Mesendoderm (in vitro differentiated cells): ENCODE measurements around the gene MPST.
"Not testable (repeated sequence)": the region's sequence is repeated elsewhere in the genome, so short reads cannot be mapped to it uniquely, and the experiment has no call there.

Experiments
- DNase-seq: peaks from one replicate; pipeline ENCODE4 v3.0.0; 2013
- H2AK5ac ChIP-seq: 2 replicates; pipeline ENCODE4 v1.6.1; 2013; ENCODE audit warnings: low read length, inconsistent platforms
- H2BK120ac ChIP-seq: 2 replicates; pipeline ENCODE4 v1.6.1; 2013; ENCODE audit warnings: low read depth, mild to moderate bottlenecking, low read length, moderate library complexity, mixed read lengths
- H2BK15ac ChIP-seq: replicated peaks from 2 replicates; pipeline ENCODE4 v1.6.1; 2013; ENCODE audit warnings: low read depth, mild to moderate bottlenecking, moderate library complexity
- H2BK5ac ChIP-seq: 2 replicates; pipeline ENCODE4 v1.6.1; 2013; ENCODE audit warnings: low read length, inconsistent platforms
- H3K18ac ChIP-seq: 2 replicates; pipeline ENCODE4 v1.6.1; 2013; ENCODE audit warnings: mild to moderate bottlenecking, low read length, mixed read lengths
- H3K23ac ChIP-seq: one replicate; pipeline ENCODE4 v1.6.1; 2013; ENCODE audit warnings: low read length
- H3K27ac ChIP-seq: 2 replicates; pipeline ENCODE4 v1.5.1; 2013; ENCODE audit warnings: low read depth, mild to moderate bottlenecking, inconsistent platforms, low read length, moderate library complexity
- H3K27me3 ChIP-seq: 2 replicates; pipeline ENCODE4 v1.6.1; 2013; ENCODE audit warnings: low read length, control low read depth, mild to moderate bottlenecking, inconsistent platforms; ENCODE audit not compliant: insufficient read depth, poor library complexity
- H3K36me3 ChIP-seq: 2 replicates; pipeline ENCODE4 v1.6.1; 2013; ENCODE audit warnings: low read length, inconsistent platforms; ENCODE audit not compliant: control insufficient read depth, insufficient read depth
- H3K4ac ChIP-seq: one replicate; pipeline ENCODE4 v1.6.1; 2013; ENCODE audit warnings: low read depth, mild to moderate bottlenecking, low read length, moderate library complexity
- H3K4me1 ChIP-seq: 2 replicates; pipeline ENCODE4 v1.6.1; 2013; ENCODE audit warnings: low read depth, low read length, inconsistent platforms; ENCODE audit not compliant: control insufficient read depth
- H3K4me2 ChIP-seq: 2 replicates; pipeline ENCODE4 v1.6.1; 2013; ENCODE audit warnings: low read length
- H3K4me3 ChIP-seq: 2 replicates; pipeline ENCODE4 v1.5.1; 2013; ENCODE audit warnings: mild to moderate bottlenecking, low read length
- H3K56ac ChIP-seq: one replicate; pipeline ENCODE4 v1.6.1; 2013; ENCODE audit warnings: low read length
- H3K79me1 ChIP-seq: 2 replicates; pipeline ENCODE4 v1.6.1; 2013; ENCODE audit warnings: low read length, inconsistent platforms
- H3K79me2 ChIP-seq: 2 replicates; pipeline ENCODE4 v1.6.1; 2013; ENCODE audit warnings: mild to moderate bottlenecking, low read length; ENCODE audit not compliant: control insufficient read depth, insufficient read depth
- H3K9ac ChIP-seq: 2 replicates; pipeline ENCODE4 v1.6.1; 2013; ENCODE audit warnings: low read length, inconsistent platforms
- H4K5ac ChIP-seq: one replicate; pipeline ENCODE4 v1.6.1; 2013; ENCODE audit warnings: low read length
- H4K8ac ChIP-seq: one replicate; pipeline ENCODE4 v1.6.1; 2013; ENCODE audit warnings: low read depth, mild to moderate bottlenecking, control low read depth, low read length, moderate library complexity
- WGBS: extraction: QIAGEN DNeasy Blood & Tissue Kit; methylation state at CpG from one replicate; pipeline ENCODE4 v1.1.7; 2013; ENCODE audit warnings: low lambda C conversion rate, missing lambda C conversion rate; ENCODE audit not compliant: insufficient coverage; ENCODE audit errors: extremely low coverage; 5-methylcytosine and 5-hydroxymethylcytosine counted together

The MPST gene

DNA sequence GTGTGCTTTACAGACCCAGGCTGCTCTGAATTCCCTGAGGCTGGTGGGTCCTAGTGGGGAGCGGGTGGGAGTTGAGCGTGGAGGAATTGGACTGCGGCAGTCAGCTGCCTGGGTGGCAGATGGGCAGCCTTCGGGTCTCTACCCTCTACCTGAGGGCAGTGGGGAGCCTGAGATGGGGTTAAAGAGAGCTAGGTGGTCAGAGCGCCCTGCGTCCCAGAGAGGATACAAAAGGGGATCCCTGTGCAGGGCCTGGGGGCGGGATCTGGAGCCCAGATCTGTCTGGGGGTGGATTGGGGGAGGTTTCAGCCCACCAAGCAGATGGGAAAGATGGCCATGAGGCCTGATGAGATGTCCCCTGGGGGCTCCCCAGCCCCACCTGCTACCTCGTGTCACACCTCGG lies 50.2 kb downstream of the MPST start:
- WGBS, result no CpG with 5 or more reads among the region's 9 CpGs
- no peaks in the 10 kb centered on the region for H3K4me1 ChIP-seq

DNA sequence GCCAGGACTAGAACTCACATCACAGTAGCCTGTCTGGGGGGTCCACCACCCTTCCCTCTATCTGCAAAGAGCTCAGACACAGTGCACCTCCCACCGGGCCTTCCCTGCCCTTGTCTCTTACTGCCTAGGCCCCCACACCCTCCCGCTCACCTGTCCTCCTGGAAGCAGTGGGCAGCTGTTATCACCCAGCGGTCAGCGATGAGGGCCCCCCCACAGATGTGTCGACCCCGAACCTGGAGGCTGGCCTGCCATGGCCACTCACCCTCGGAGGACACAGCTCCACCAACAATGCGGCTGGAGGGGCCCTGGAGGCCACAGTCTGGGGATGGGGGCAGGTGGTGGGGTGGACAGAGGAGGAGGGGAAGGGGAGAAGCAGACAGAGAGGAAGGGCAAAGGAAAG lies 50.8 kb downstream of the MPST start:
- no peak overlapping the region for H3K4me2 ChIP-seq
- H3K56ac ChIP-seq, result no peak overlapping the region
- no peak overlapping the region for H4K5ac ChIP-seq
- H2BK5ac ChIP-seq, result no peak overlapping the region
- no peaks in the 10 kb centered on the region for H3K79me1 ChIP-seq
- H3K18ac ChIP-seq, result no peak overlapping the region
- H4K8ac ChIP-seq, result no peak overlapping the region
- H3K79me2 ChIP-seq, result no peaks in the 10 kb centered on the region
- WGBS, result no CpG with 5 or more reads among the region's 8 CpGs
- no peak overlapping the region for H3K23ac ChIP-seq
- no peaks in the 10 kb centered on the region for H3K36me3 ChIP-seq
- peaks cover 2% of the 10 kb centered on the region for H3K27me3 ChIP-seq
- H3K4me1 ChIP-seq, result no peaks in the 10 kb centered on the region
- no peak overlapping the region for H2BK120ac ChIP-seq
- H2BK15ac ChIP-seq, result no peak overlapping the region
- H2AK5ac ChIP-seq, result no peak overlapping the region
- H3K9ac ChIP-seq, result no peak overlapping the region
- DNase-seq, result no peak
- H3K4ac ChIP-seq, result no peak overlapping the region
- no peak overlapping the region for H3K27ac ChIP-seq
- no peak overlapping the region for H3K4me3 ChIP-seq

More for the DNA sequence above, 50.2 kb downstream of the MPST start:
- Histone ChIP-seq H3K18ac (no peak overlapping the region), H3K27me3 (peaks cover 2% of the 10 kb centered on the region), H2BK5ac (no peak overlapping the region), H4K5ac (no peak overlapping the region), H3K23ac (no peak overlapping the region), H3K79me1 (no peaks in the 10 kb centered on the region), H2AK5ac (no peak overlapping the region), H3K27ac (no peak overlapping the region), H3K36me3 (no peaks in the 10 kb centered on the region), H2BK15ac (no peak overlapping the region), H3K4me3 (no peak overlapping the region), H3K56ac (no peak overlapping the region), H2BK120ac (no peak overlapping the region), H3K4ac (no peak overlapping the region), H3K4me2 (no peak overlapping the region), H4K8ac (no peak overlapping the region), H3K9ac (no peak overlapping the region), H3K79me2 (no peaks in the 10 kb centered on the region)
- DNase-seq, result no peak

DNA sequence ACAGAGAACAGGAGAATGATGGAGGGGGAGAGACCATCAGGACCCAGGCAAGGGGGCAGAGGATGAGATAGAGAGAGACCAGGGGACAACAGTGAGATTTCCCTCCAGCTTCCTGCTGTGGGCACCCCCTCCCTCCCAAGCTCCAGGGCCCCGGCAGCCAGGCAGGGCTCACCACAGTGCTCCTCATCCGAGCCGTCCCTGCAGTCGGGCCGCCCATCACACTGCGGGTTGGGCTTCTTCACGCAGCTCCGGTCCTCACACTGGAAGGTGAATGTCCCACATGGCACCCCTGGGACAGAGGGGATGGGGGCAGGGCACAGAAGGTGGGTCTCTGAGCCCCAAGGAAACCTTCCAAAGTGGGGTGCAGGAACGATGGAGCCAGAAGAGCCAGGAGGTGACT lies 51.2 kb downstream of the MPST start:
- no peaks in the 10 kb centered on the region for H3K4me1 ChIP-seq
- no peak overlapping the region for H3K4me3 ChIP-seq
- H2AK5ac ChIP-seq, result no peak overlapping the region
- no peak overlapping the region for H4K8ac ChIP-seq
- H3K27me3 ChIP-seq, result peaks cover 2% of the 10 kb centered on the region
- no peak overlapping the region for H3K23ac ChIP-seq
- DNase-seq, result no peak
- H3K56ac ChIP-seq, result no peak overlapping the region
- H3K79me1 ChIP-seq, result no peaks in the 10 kb centered on the region
- no peak overlapping the region for H3K4ac ChIP-seq
- H4K5ac ChIP-seq, result no peak overlapping the region
- no peaks in the 10 kb centered on the region for H3K36me3 ChIP-seq
- H3K4me2 ChIP-seq, result no peak overlapping the region
- H3K27ac ChIP-seq, result no peak overlapping the region
- no CpG with 5 or more reads among the region's 9 CpGs for WGBS
- H2BK120ac ChIP-seq, result no peak overlapping the region
- no peak overlapping the region for H2BK5ac ChIP-seq
- H3K79me2 ChIP-seq, result no peaks in the 10 kb centered on the region
- no peak overlapping the region for H3K18ac ChIP-seq
- no peak overlapping the region for H3K9ac ChIP-seq
- H2BK15ac ChIP-seq, result no peak overlapping the region

DNA sequence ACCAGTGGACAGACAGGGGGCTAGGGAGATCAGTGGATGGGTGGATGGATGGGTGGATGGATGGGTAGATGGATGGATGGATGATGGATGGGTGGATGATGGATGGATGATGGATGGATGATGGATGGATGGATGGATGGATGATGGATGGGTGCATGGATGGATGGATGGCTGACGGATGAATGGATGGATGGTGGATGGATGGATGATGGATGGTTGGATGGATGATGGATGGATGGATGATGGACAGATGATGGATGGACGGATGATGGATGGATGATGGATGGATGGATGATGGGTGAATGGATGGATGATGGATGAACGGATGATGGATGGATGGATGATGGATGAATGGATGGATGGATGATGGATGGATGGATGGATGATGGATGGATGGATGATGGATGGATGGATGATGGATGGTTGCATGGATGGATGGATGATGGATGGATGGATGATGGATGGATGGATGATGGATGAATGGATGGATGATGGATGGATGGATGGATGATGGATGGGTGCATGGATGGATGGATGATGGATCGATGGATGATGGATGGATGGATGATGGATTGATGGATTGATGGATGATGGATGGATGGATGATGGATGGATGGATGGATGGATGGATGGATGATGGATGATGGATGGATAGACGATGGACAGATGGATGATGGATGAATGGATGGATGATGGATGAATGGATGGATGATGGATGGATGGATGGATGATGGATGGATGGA lies 52.5 kb downstream of the MPST start:
- H3K27me3 ChIP-seq, result not testable (repeated sequence)

DNA sequence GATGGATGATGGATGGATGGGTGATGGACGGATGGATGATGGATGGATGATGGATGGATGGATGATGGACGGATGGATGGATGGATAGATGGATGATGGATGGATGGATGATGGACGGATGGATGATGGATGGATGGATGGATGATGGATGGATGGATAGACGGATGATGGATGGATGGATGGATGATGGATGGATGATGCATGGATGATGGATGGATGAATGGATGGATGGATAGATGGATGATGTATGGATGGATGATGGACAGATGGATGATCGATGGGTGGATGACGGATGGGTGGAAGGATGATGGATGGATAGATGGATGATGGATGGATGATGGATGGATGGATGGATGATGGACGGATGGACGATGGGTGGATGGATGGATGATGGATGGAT lies 53.1 kb downstream of the MPST start:
- Histone ChIP-seq H3K9ac (no peak overlapping the region), H3K4me1 (no peaks in the 10 kb centered on the region), H2BK120ac (no peak overlapping the region), H3K23ac (no peak overlapping the region), H4K5ac (no peak overlapping the region), H2BK15ac (no peak overlapping the region), H3K4ac (no peak overlapping the region), H3K36me3 (no peaks in the 10 kb centered on the region), H3K56ac (no peak overlapping the region), H2BK5ac (no peak overlapping the region), H3K27me3 (peaks cover 2% of the 10 kb centered on the region), H2AK5ac (no peak overlapping the region), H3K27ac (no peak overlapping the region), H3K79me2 (no peaks in the 10 kb centered on the region), H3K79me1 (no peaks in the 10 kb centered on the region), H3K18ac (no peak overlapping the region), H3K4me3 (no peak overlapping the region), H4K8ac (no peak overlapping the region), H3K4me2 (no peak overlapping the region)
- no peak for DNase-seq
- WGBS, result 100% methylated on average over 8 of the region's 8 CpGs

More for the DNA sequence above, 52.5 kb downstream of the MPST start:
- not testable (repeated sequence) for H3K9ac ChIP-seq, H4K5ac ChIP-seq, DNase-seq, H2BK15ac ChIP-seq, H3K23ac ChIP-seq, H2AK5ac ChIP-seq, H3K56ac ChIP-seq, H3K4me3 ChIP-seq, H4K8ac ChIP-seq, H2BK5ac ChIP-seq, H3K79me2 ChIP-seq, H2BK120ac ChIP-seq, H3K18ac ChIP-seq, H3K4me1 ChIP-seq, H3K79me1 ChIP-seq, H3K4me2 ChIP-seq, H3K4ac ChIP-seq, H3K36me3 ChIP-seq, H3K27ac ChIP-seq
- WGBS, result 100% methylated on average over 4 of the region's 5 CpGs

DNA sequence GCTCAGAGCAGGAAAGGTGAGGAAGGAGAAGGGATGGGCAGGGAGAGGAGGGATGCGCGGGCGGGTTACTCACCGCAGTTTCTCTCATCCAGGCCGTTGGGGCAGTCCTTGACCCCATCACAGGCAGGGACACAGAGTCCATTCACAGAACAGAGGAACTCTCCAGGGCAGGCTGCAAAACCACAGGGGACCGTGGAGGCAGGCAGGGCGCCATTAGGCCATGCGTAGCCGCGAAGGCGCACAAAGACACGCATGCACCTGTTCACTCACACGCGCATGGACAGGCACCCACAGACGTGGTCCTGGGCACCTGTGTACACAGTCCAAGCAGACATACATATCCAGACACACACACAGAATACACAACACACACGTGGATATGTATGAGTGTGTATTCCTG lies 55.0 kb downstream of the MPST start:
- Histone ChIP-seq H3K23ac (no peak overlapping the region), H3K4me3 (no peak overlapping the region), H3K4ac (no peak overlapping the region), H3K9ac (no peak overlapping the region), H3K4me1 (no peaks in the 10 kb centered on the region), H3K4me2 (no peak overlapping the region), H3K56ac (no peak overlapping the region), H3K27ac (no peak overlapping the region), H3K36me3 (no peaks in the 10 kb centered on the region), H4K8ac (no peak overlapping the region), H2AK5ac (no peak overlapping the region), H4K5ac (no peak overlapping the region), H2BK15ac (no peak overlapping the region), H3K18ac (no peak overlapping the region), H3K79me2 (no peaks in the 10 kb centered on the region), H2BK5ac (no peak overlapping the region), H2BK120ac (no peak overlapping the region), H3K79me1 (no peaks in the 10 kb centered on the region), H3K27me3 (no peaks in the 10 kb centered on the region)
- WGBS, result no CpG with 5 or more reads among the region's 16 CpGs
- DNase-seq, result no peak
